Omental fat pad (tissue), 4 donors: ENCODE data around the gene B4GALT1. TPM values are rescaled to one million over a fixed set of nuclear protein-coding genes. Genes with fewer than 3 reads are reported as not detected.

Experiments
- ATAC-seq: fragments of 150-250 bp; one replicate; pipeline ENCODE4 v1.9.1; 2016; ENCODE audit warnings: mild to moderate bottlenecking, moderate library complexity; ENCODE audit not compliant: low FRiP score
- DNase-seq: peaks from one replicate; pipeline ENCODE4 v3.0.0-alpha.2; 2019; ENCODE audit warnings: low spot score
- CTCF ChIP-seq, 3 donors: fragments of 450-650 bp; IDR thresholded peaks; one replicate each; pipeline ENCODE4 v1.5.1; 2016 to 2017; ENCODE audit warnings: antibody characterized with exemption in 3 of 3, mild to moderate bottlenecking in 3 of 3, moderate library complexity in 2 of 3
- total RNA-seq, 4 donors: library from RNA; depleted of rRNA; stranded (reverse); fragments of >200 nt; gene quantifications; one replicate each; pipeline ENCODE4 v1.1.0, GENCODE V29; 2016

The B4GALT1 gene
- total RNA-seq, 4 donors from 2014 or later = 52.5 to 113 (median 72.1) TPM

- ATAC-seq = peak; percentile 60
- TF ChIP-seq CTCF (IDR thresholded peaks at IDR 0.05) = no peak
- DNase-seq = no peak
Measured at GRCh38 chr9:33139421-33140228, 27.5 kb downstream of the B4GALT1 start.

- no peak for ATAC-seq
- no peak for DNase-seq
- TF ChIP-seq CTCF (IDR thresholded peaks at IDR 0.05) = no peak
Measured at GRCh38 chr9:33138768-33139167, 28.4 kb downstream of the B4GALT1 start.

GRCh38 chr9:33137781-33138264, 29.3 kb downstream of the B4GALT1 start:
- no peak for ATAC-seq
- no peak for DNase-seq
- no peak for TF ChIP-seq CTCF (IDR thresholded peaks at IDR 0.05)

- no peak for DNase-seq
- no peak for ATAC-seq
- no peak for TF ChIP-seq CTCF (IDR thresholded peaks at IDR 0.05)
Measured at GRCh38 chr9:33136721-33137670, 30.1 kb downstream of the B4GALT1 start.

- no peak for ATAC-seq
- DNase-seq = no peak
- TF ChIP-seq CTCF (IDR thresholded peaks at IDR 0.05) = no peak
Measured at GRCh38 chr9:33135470-33135958, 31.6 kb downstream of the B4GALT1 start.

GRCh38 chr9:33135031-33135461, 32.1 kb downstream of the B4GALT1 start:
- ATAC-seq (no peak), DNase-seq (no peak)
- no peak for TF ChIP-seq CTCF (IDR thresholded peaks at IDR 0.05)
